Loucy (cell line): ENCODE measurements around the gene SNX8.

ENCODE experiments used
- EZH2phosphoT487 ChIP-seq: fragments of 200-600 bp; IDR thresholded peaks from 2 replicates; pipeline ENCODE4 v1.6.1; 2018; ENCODE audit warnings: antibody characterized with exemption, mild to moderate bottlenecking, moderate library complexity, borderline replicate concordance
- TF ChIP-seq, protein P1 (sequence below): fragments of 200-600 bp; sonication (generic); conservative IDR thresholded peaks from 2 replicates; pipeline ENCODE4 v1.5.1; 2014; ENCODE audit warnings: mild to moderate bottlenecking, antibody characterized with exemption, low read length

DNA sequence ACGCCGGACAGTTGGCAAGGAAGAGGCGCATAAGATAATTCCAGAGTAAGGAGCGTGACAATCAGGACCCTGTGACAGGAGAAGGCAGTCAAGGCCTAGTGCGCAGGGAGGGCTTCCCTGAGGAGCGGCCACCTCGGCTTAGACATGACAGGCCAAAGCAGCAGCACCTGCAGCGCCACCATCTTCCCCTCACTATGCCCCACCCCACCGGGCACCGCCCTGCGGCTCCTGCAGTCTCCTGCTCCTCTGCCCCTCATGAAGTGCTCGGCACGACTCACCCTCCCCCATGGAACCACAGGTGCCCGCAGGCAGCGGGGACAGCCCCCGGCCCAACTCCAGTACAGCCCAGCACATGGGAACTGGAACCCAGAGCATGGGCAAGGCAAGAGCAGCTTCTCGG, 93.3 kb downstream of the SNX8 start:
- TF ChIP-seq, protein P1, sequence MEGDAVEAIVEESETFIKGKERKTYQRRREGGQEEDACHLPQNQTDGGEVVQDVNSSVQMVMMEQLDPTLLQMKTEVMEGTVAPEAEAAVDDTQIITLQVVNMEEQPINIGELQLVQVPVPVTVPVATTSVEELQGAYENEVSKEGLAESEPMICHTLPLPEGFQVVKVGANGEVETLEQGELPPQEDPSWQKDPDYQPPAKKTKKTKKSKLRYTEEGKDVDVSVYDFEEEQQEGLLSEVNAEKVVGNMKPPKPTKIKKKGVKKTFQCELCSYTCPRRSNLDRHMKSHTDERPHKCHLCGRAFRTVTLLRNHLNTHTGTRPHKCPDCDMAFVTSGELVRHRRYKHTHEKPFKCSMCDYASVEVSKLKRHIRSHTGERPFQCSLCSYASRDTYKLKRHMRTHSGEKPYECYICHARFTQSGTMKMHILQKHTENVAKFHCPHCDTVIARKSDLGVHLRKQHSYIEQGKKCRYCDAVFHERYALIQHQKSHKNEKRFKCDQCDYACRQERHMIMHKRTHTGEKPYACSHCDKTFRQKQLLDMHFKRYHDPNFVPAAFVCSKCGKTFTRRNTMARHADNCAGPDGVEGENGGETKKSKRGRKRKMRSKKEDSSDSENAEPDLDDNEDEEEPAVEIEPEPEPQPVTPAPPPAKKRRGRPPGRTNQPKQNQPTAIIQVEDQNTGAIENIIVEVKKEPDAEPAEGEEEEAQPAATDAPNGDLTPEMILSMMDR = no peak
- TF ChIP-seq EZH2phosphoT487 = no peak
